Inflammatory macrophage treated with lipopolysaccharide for 1 hour (primary cell): ENCODE measurements around the gene PRKCA.

ENCODE experiments used
- DNase-seq, 2 donors: peaks; one replicate each; pipeline ENCODE4 v3.0.0-alpha.2; 2020 to 2022

PRKCA gene

DNA sequence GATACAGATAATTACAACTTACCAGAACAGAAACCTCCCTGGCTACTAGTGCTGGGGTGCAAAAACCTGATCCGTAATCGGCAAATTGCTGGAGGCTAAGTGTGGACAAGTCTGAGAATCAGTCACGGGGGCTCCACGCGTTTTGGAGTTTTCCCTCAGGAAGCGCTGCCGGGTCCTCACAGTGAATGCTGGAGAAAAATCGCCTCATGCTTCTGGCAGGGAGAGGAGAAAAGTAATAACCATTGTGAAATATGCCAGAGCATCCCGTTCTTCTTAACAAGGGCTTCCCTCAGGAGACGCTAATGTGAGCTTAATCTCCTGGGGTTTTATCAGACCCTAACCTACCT lies 453.5 kb downstream of the PRKCA start:
- no peak for DNase-seq

DNA sequence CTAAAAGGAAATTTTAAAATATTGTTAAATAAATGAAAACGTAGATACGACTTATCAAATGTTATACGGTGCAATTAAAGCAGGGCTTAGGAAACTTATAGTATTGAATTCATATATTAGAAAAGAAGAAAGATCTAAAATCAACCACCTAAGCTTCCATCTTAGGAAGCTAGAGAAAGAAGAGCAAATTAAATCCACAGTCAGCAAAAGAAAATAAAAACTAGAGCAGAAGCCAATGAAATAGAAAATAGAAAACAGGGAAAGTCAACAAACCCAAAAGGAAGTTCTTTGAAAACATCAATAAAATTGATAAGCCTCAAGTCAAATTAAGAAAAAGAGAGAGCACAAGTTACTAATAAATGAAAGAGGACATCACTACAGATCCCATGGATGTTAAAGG lies 457.9 kb downstream of the PRKCA start:
- no peak for DNase-seq

DNA sequence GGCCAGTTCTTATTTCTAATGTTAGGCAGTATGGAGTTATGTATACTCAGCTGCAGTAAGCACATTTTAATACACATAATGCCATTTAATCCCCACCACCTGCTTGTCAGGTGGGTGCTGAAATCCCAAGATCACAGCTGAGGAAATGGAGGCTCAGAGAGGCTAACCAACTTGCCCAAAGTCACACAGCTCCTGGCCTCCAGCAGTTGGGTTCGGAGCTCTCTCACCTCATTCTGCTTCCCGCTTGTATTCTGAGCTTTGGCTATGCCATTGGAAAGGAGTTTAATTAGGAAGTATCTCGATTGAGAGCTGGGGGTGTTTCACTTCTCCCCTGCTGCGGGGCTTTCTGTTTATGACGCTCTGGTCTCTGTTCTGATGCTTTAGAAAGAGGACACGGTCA lies 459.9 kb downstream of the PRKCA start:
- no peak for DNase-seq

DNA sequence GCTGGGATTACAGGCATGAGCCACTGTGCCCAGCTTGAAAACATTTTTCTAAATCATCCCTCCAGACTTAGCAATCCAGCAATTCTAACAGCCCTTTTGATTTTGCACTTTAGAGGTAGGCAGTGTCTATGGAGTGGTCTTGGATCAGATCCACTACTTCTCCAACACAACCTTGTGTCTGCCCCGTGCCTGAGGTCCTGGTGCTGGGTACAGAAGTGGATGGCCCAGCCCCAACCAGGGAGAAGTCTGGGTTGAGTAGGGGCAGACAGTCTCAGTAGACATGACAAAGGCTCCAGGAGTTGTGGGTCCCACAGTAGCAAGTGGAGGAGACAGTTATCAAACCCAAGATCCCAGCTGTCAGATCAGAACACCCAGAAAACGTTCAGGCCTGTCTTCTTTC lies 460.6 kb downstream of the PRKCA start:
- no peak for DNase-seq

DNA sequence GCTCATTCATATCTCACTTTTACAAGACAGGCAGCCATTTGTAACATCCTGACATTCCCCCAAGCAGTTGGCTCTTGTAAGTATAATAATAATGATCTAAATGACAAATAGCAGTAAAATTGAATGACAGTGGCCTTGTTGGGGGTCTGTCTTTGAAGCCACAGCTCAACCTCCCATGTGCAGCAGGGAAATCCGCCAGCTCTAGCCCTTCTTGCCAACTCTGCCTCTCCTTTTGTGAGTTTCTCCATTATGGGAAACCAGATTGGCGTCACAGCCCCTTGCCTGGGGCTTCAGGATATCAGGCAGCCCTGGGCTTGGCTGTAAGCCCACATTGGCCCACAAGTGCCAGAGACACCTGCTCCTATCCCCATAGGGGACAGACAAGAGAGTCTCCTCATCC lies 462.1 kb downstream of the PRKCA start:
- no peak for DNase-seq

DNA sequence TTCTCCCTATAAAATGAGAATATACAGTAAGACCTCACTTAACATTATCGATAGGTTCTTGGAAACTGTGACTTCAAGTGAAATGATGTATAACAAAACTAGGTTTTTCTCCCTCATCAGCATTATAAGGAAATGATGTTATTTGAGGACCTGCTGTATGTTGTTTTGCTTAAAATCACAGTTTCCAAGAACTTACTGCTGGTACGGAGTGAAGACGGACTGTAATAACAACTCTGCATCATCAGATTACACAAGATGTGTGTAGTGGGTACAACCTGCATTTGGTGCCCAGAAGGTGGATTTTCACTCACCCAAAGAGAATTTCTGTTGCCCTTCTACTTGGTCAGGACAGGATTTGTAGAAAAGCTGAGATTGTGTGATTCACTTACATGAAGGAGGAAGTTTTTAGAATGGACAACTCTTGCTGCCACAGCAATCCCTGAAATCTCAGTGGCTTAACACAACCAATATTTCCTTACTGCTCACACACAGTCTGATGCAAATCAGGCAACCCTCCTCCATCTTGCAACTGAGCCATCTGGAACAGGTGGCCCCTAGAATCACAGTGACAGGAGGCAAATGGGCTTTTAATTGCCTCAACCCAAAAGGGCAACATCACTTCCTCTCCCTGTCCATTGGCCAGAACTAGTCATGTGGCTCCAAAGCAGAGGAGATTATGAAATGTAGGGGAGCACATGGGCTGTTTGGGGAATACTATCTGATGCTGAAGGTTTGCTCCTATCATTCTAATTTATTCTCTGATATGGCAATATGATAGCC lies 464.9 kb downstream of the PRKCA start:
- peak in 1 of 2 donors; percentile 7 for DNase-seq

DNA sequence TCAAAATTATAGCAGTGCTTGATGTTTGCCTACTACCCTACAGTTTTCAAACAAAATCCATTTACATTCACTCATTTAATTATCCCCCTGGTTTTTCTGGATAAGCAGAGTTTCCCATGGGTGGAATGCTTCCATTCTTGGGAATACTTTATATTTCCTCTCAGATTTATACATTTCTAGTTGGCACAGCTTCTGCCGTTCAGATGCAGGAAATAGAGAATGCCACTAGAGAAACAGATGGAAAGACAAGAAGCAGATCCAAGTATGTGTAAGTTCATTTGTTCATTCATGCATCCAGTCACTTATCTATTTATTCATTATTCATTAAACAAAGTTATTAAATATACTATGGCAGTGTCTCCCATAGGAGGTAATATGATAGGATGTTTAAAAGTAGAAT lies 467.5 kb downstream of the PRKCA start:
- DNase-seq = no peak

DNA sequence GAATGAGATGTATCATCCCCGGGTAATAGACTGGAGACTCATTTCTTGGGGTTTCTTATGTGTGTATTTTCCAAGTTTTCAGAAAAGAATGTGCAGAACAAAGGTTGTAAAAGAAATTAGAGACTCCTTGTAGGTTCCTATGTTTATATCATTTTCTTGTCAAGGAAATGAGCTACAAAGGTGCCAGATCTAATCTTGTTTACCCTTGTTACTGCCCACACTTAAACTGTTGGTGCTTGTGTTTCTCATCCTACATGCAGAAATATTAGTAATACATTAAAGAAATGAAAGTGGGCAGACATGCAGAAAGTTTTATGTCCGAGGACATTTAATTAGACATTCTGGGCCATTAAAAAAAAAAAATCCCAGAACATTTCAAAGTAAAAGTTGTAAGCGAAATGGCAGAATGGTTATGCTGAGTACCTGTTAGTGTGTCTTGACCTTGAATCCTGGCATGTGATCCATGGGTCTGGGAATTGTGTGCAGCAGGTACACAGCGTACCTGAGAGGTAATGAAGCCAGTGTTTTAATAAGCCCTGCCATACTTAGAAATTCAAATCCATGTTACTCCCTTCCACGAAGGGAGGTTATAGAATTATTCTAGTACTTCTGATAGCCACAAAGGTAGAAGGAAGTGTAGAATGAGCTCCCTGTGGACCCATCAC lies 469.9 kb downstream of the PRKCA start:
- no peak for DNase-seq

DNA sequence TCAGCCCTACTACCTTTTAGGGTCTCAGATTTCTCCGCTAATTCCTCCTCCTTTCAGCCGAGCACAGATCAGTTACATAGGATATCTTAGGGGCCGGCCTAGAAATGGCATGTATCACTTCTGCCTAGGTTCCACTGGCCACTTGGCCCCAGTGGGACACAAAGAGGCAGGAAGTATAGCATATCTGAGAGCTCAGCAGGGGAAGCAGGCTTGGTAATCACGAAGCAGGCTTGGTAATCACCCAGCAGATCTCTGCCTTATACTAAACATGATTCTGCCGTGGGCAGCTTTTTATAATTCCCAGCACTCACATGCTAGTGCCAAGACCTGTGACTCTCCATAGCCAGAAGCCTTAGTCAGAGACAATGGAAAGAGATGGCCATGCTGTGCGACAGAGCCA lies 472.9 kb downstream of the PRKCA start:
- DNase-seq = no peak

DNA sequence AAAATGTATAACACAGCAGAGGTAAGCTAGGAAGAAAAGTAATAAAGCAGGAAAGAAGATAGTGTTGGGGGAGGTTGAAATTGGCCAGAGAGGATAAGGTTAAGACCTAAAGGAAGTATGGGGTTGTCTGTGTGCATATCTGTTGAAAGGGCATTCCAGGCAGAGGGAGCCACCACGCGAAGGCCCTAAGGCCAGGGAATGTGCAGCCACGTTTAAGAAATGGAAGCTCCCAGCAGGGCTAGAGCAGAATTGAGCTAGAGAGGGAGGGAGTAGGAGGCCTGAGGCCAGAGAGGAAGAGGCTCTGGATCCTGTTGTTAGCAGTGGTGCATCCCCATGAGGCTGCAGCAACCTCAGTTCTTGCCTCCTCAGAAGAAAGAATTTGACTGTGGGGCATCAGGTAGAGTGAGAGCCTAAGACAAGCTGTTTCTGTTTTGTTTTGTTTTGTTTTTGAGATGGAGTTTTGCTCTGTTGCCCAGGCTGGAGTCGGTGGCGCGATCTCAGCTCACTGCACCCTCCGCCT lies 473.5 kb downstream of the PRKCA start:
- no peak for DNase-seq

DNA sequence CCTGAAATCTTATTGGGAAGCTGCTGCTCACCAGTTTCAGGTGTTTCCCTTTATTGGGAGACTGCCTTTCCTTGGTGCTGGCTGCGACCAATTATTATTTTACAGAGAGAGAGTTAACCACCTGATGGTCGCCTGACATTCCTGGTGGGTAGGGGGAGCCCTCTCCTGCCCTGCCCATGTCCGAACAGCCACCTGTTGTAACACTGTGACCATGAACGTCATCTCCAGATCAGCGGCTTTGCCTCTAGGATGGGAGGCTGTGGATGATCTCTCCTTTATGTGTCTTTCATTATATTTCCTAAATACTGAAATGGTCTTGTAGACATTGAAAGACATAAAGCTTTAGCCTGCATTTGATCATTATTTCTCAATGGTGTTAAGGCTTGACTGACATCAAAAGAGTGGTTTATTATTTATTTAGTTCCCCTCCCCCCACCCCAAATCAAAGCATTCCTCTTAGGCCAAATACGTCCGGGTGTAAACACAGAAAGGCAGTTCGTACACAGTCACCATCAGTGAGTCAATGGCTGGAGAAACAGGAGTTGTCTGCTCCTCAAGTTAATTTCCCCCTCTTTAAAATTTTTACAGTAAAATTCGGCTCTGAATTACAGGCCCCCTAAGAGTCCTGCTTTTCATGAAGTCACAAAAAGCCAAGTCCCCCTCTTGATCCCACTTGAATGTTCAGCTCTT lies 474.7 kb downstream of the PRKCA start:
- no peak for DNase-seq

DNA sequence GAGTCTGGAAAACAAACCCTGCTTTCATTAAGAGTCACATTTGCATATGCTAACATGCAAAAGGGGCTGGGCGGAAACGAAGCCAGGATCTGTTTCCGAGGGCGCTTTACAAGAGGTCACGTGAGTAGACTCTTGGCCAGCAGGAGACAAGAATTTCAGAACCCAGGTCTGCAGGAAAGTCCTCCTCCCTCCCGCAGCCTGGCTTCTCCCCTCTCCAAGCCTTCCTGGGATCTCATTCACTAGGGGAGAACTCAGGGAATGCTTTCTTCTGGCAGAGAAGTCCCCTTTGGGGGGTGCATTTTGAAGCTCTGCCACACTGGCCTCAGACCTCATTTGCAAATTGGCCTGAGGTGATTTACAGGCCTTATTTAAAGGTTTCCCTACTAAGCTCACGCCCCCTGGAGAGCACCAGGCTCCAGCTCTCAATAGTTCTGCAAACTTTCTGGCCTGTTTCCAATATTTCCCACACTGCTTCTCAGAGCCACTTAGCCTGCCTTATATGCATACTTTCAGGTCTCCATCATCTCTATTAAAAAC lies 475.3 kb downstream of the PRKCA start:
- DNase-seq = no peak

DNA sequence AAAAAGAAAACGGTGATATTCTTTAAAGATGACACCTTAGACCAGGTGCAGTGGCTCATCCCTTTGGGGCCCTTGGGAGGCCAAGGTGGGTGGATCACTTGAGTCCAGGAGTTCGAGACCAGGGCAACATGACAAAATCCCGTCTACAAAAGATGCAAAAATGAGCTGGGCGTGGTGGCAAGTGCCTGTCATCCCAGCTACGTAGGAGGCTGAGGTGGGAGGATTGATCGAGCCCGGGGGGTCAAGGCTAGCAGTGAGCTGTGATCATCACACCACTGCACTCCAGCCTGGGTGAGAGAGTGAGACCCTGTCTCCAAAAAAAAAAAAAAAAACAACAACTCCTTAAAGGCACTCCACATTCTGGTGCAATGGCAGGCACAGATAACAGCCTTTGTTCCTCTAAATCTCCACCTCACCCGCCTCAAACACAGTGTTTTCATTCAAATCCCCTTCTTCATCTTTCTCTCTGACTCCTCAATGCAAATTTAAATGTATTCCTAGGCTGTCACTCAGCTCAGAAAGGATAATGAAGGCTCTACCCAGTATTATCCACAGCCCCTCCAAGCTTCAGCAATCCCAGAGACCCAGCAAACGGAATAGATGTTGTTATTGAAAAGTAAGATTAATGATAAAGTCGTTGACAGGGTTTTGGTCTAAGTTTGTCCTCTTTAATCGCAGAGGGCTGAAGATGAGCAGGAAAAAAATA lies 476.3 kb downstream of the PRKCA start:
- DNase-seq = no peak

DNA sequence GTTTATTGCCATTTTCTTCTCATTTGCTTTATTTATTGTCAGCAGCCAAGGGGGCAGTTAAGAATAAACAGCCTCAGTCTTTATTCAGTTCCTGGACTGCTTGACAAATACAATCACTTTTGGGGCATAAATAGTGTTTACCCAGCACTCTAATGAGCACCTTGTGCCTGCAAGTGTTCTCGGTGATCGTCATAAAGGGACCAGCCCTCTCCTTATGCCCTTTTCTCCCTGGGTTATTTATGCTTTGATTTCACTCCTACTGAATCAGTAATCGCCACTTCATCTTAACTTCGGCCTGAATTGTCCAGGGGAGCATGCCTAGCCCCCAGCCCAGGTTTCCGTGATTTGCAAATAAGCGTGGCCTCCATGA lies 476.8 kb downstream of the PRKCA start:
- DNase-seq = no peak

DNA sequence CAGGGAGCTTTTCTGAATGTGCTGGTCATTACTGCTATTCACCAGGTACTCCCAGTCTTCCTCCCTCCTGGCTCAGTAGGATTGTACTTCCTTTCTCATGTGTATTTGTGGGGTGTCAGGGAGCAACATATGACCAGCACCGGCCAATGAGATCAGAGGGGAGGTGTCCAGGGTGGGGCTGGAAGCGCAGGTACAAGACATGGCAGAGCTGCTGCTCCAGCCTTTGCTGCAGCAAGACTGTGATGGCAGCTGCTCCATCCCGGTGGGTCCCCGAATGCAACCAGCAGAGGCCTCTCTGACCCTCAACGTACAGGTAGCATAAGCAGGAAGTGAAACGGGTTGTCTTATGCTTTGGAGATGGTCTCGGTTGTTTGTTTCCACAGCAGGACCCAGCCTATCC lies 478.7 kb downstream of the PRKCA start:
- DNase-seq = no peak

DNA sequence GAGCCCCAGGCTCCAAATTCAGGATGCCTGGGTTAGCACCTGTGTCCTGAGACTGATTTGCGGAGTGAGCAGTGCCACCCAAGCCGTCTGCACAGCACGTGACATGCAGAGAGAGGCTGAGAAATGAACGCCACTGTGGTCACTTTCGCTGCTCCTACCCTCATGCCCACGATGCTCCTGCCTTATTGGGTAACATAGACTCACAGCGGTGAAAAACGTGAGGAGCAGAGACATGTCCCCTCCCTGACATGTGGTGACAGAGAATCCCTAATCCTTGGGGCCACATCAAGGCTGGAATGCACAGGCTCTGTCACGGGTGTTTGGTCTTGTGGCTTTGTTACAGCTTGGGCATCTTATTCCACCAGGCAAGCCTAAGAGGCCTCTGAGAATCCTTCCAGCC lies 480.4 kb downstream of the PRKCA start:
- no peak for DNase-seq

DNA sequence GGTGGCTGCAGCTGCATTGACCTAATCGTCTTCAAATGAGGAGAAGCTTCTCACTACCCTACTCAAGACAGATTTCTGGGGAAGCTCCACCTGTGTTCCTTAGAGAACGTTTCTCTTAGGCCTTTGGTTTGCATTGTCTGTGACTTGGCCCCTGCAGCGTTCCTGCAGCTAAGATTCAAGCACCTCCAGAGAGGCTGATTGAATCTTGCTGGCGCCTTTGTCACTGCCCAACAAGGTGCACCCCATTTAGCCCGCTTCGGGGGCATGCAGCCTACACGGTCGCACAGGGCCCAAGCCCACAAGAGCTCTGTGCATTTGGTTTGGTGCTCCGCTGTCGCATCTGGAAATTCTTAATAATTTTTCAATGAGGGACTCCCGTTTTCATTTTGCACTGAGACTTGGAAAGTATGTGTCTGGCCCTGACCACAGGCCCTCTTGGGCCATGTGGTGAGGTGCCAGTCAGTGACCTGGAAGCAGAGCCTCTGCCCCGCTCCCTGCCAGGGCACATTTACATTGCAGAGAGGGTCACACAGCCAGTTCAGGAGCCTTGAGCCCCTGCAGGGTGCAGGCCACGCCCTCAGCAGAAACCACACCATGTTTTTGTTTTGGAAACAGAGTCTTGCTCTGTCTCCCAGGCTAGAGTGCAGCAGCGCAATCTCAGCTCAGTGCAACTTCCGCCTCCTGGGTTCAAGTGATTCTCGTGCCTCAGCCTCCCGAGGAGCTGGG lies 481.4 kb downstream of the PRKCA start:
- DNase-seq = no peak

DNA sequence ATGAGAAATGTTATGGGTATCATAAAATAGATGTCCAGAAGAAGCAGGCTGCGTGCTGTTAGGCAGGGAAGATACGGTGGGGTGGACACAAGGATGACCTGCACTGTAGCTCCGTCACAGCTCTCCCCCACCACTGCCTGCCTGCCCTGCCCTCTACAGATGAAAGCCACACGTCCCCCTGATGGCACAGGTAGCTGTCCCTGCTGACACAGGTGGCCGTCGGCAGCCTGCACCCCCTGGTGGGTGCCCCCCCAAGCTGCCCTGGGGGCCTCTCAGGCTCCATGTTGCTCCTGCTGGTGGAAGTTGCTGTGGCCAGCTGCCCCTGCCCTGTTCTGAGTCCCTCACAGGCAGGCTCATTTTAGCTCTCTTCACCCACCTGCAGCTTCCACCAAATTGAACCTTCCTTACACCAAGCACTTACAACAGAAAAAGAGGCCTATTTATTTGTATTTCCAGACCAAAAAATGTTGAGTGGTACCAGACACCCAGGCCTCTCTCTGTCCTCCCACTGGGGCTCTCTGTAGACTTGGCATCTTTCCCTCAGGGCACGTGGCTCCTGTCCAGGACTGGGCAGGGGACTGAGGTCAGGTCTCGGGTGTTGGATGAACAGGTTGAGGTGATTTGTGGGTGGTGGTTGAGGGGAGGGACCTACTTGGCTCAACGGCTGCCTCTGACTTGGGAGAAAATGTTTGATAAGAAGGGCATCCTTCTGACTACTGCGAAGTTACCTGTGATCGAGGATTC lies 482.4 kb downstream of the PRKCA start:
- no peak for DNase-seq

DNA sequence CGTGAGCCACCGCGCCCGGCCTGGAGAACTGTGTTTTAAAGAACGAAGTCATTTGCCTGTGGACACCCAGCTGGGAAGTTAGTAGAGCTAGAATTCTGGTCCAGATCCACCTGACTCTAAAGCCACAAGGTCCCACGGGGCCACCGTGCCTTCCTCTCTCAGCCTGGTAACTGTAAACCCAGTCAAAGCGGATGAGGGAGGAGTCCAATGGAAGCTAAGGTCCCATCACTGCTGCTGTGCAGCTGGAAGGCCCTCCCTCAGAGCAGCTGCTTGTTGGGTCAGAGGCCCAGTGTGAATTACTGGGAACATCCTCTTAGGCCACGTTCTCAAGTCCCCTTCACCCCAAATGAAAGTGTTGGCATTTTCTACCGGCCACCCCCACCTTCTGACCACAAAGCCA lies 483.7 kb downstream of the PRKCA start:
- DNase-seq = no peak

DNA sequence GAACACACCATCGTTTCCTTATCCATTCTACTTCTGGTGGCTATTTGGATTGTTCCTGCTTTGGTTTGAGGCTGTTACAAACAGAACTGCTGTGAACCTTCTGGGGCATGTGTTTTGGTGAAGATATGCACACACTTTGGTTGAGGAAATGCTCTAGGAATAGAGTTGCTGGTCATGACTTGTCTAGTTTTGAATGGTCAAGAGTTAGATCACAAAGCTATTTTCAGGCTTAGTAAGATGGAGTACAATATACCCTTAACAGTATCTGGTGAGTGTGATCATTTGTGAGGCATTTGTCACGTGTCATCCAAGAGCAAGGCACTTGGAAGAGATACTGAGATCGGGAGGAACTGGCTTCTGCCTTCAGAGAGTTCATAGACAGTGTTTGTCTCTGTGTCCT lies 485.5 kb downstream of the PRKCA start:
- no peak for DNase-seq

DNA sequence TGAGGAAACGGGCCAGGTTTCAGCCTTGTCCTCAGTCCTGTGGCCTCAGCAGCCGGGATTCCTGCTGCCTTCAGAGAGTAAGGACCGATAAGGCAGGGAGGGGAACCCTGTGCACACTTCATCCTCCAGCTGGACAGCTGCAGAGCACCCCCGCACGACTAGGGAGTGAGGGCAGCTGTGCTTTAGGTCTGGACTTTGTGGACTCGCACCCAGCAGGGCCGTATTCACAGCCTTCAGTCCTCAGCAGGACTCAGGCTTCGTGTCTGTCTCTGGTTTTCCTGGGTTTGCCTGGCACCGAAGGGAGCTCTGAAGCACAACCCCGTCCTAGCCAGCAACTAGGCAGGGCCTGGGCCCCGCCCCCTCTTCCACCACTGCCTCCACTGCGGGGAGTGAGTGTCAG lies 486.7 kb downstream of the PRKCA start:
- no peak for DNase-seq

DNA sequence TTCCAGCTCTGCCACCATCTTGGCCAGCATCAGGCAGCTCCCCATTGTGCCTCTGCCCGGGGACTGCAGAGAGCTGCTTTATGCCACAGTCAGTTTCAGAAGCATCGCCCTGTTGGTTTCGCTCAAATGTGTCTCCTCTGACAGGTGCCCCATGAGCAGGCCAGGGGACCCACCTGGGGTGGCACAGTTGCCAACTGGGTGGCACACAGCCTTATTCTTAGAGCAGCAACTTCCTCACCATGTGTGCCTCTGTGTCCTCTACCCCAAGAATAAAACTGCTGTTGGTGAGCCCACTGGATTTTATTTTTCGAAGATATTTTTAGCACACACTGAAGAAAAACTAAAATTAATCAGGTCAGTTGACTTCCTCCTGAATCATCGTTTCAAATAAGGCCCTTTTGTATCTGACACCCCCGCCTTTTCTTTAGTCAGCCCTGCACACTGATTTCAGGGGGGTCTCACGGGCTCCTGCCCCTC lies 487.6 kb downstream of the PRKCA start:
- DNase-seq = no peak
